CD8-positive, alpha-beta memory T cell (primary cell): Measurements from ENCODE around the gene DLGAP5. TPM values are rescaled to one million over a fixed set of nuclear protein-coding genes. Genes with fewer than 3 reads are reported as not detected.
A peak's percentile ranks its signal among the peaks of the same experiment; 100 is the strongest.

Experiments
- CTCF ChIA-PET: fragments of 350-600 bp; sonication (Branson Sonifier 250); formaldehyde crosslinking; loops from one replicate; lab custom pipeline; 2021; ENCODE audit warnings: antibody characterized with exemption; lab: Charles Lee
- POLR2A ChIA-PET: fragments of 350-600 bp; sonication (Branson Sonifier 250); formaldehyde crosslinking; loops from one replicate; lab custom pipeline; 2021; ENCODE audit warnings: antibody characterized with exemption; lab: Charles Lee
- DNase-seq, 5 donors: peaks; one replicate each; pipeline versions ENCODE4 v3.0.0 to v3.0.0-alpha.2; 2020 to 2022; ENCODE audit warnings: mixed read lengths in 1 of 5
- H3K27ac ChIP-seq: one replicate; pipeline ENCODE4 v1.7.0; 2013; ENCODE audit warnings: low read depth, mild to moderate bottlenecking, low read length, moderate library complexity
- H3K27me3 ChIP-seq: 2 replicates; pipeline ENCODE4 v1.7.0; 2013; ENCODE audit warnings: low read length, mild to moderate bottlenecking; ENCODE audit not compliant: insufficient read depth, poor library complexity, severe bottlenecking
- H3K36me3 ChIP-seq: 2 replicates; pipeline ENCODE4 v1.7.0; 2013; ENCODE audit warnings: mild to moderate bottlenecking, low read length, moderate library complexity; ENCODE audit not compliant: insufficient read depth
- H3K4me1 ChIP-seq: 2 replicates; pipeline ENCODE4 v1.7.0; 2013; ENCODE audit warnings: mild to moderate bottlenecking, low read length, moderate library complexity; ENCODE audit not compliant: insufficient read depth
- H3K4me3 ChIP-seq: 2 replicates; pipeline ENCODE4 v1.7.0; 2013; ENCODE audit warnings: mild to moderate bottlenecking, low read length
- H3K9me3 ChIP-seq: 2 replicates; pipeline ENCODE4 v1.7.0; 2013; ENCODE audit warnings: mild to moderate bottlenecking, low read length
- H3K27ac Mint-ChIP-seq, 8 donors: one replicate each; pipeline ENCODE4 v1.8.0; 2020 to 2021; ENCODE audit warnings: mixed read lengths in 8 of 8, mild to moderate bottlenecking in 6 of 8, inconsistent platforms in 3 of 8, moderate library complexity in 3 of 8
- H3K27me3 Mint-ChIP-seq, 2 donors: one replicate each; pipeline ENCODE4 v1.8.0; 2020 to 2021; ENCODE audit warnings: mixed read lengths in 2 of 2, mild to moderate bottlenecking in 1 of 2, moderate library complexity in 1 of 2
- H3K36me3 Mint-ChIP-seq, 3 donors: one replicate each; pipeline ENCODE4 v1.8.0; 2020 to 2021; ENCODE audit warnings: mixed read lengths in 3 of 3, inconsistent platforms in 1 of 3, mild to moderate bottlenecking in 1 of 3
- H3K4me1 Mint-ChIP-seq, 3 donors: one replicate each; pipeline ENCODE4 v1.8.0; 2020 to 2021; ENCODE audit warnings: mixed read lengths in 3 of 3, inconsistent platforms in 1 of 3, mild to moderate bottlenecking in 1 of 3
- H3K4me3 Mint-ChIP-seq, 7 donors: one replicate each; pipeline ENCODE4 v1.8.0; 2020 to 2021; ENCODE audit warnings: mixed read lengths in 7 of 7, mild to moderate bottlenecking in 6 of 7, moderate library complexity in 4 of 7, inconsistent platforms in 2 of 7
- H3K9me3 Mint-ChIP-seq, 5 donors: one replicate each; pipeline ENCODE4 v1.8.0; 2020 to 2022; ENCODE audit warnings: mixed read lengths in 5 of 5, mild to moderate bottlenecking in 3 of 5, moderate library complexity in 2 of 5, inconsistent platforms in 1 of 5
- polyA plus RNA-seq: library from polyadenylated mRNA; unstranded; fragments of 300-500 nt; fragmentation: Illumina TruSeq; gene quantifications from one replicate; pipeline ENCODE4 v1.2.3, GENCODE V29; 2021
- total RNA-seq, 2 experiments: library from RNA; stranded (reverse); gene quantifications; one replicate each; pipeline ENCODE4 v1.2.3, GENCODE V29; 2021

DLGAP5 gene
- total and polyA plus RNA-seq, 3 experiments from 2014 or later = 0.21 to 38.8 (median 36.0) TPM

GRCh38 chr14:55122440-55122986, 68.9 kb downstream of the DLGAP5 start:
- CTCF ChIA-PET = interaction anchor here (1.1 to 1.7 kb wide), 2 partner anchors 13 to 32 kb away, joined by 4 read pairs; no protein-coding TSS in a partner anchor
- H3K4me1 Mint-ChIP-seq = peaks cover 21 to 23% (median 22%) of the 10 kb centered on the region in 3 donors
- no peaks in the 10 kb centered on the region for H3K27me3 Mint-ChIP-seq
- no peaks in the 10 kb centered on the region for H3K36me3 Mint-ChIP-seq
- H3K4me3 Mint-ChIP-seq = no peak overlapping the region
- peaks cover 12% of the 10 kb centered on the region for H3K4me1 ChIP-seq
- H3K36me3 ChIP-seq = no peaks in the 10 kb centered on the region
- H3K9me3 Mint-ChIP-seq = no peaks in the 10 kb centered on the region
- no peak overlapping the region for H3K27ac ChIP-seq
- no peaks in the 10 kb centered on the region for H3K9me3 ChIP-seq
- no peaks in the 10 kb centered on the region for H3K27me3 ChIP-seq
- H3K4me3 ChIP-seq = no peak overlapping the region
- H3K27ac Mint-ChIP-seq = no peak overlapping the region
- POLR2A ChIA-PET = interaction anchor here (2.0 kb wide), 1 partner anchor 20 kb away, joined by 6 read pairs; no protein-coding TSS in a partner anchor
- DNase-seq = no peak

GRCh38 chr14:55121628-55122439, 69.6 kb downstream of the DLGAP5 start:
- no peaks in the 10 kb centered on the region for H3K36me3 ChIP-seq
- Mint-ChIP-seq H3K9me3 (no peaks in the 10 kb centered on the region), H3K4me3 (no peak overlapping the region), H3K36me3 (no peaks in the 10 kb centered on the region), H3K4me1 (peaks cover 21 to 23% (median 21%) of the 10 kb centered on the region in 3 donors), H3K27ac (no peak overlapping the region), H3K27me3 (no peaks in the 10 kb centered on the region)
- no peak overlapping the region for H3K4me3 ChIP-seq
- POLR2A ChIA-PET = no interaction called here
- DNase-seq = no peak
- no peaks in the 10 kb centered on the region for H3K9me3 ChIP-seq
- H3K27ac ChIP-seq = no peak overlapping the region
- CTCF ChIA-PET = interaction anchor here (1.1 to 1.7 kb wide), 2 partner anchors 12 to 32 kb away, joined by 4 read pairs; no protein-coding TSS in a partner anchor
- peaks cover 12% of the 10 kb centered on the region for H3K4me1 ChIP-seq
- no peaks in the 10 kb centered on the region for H3K27me3 ChIP-seq

DNA sequence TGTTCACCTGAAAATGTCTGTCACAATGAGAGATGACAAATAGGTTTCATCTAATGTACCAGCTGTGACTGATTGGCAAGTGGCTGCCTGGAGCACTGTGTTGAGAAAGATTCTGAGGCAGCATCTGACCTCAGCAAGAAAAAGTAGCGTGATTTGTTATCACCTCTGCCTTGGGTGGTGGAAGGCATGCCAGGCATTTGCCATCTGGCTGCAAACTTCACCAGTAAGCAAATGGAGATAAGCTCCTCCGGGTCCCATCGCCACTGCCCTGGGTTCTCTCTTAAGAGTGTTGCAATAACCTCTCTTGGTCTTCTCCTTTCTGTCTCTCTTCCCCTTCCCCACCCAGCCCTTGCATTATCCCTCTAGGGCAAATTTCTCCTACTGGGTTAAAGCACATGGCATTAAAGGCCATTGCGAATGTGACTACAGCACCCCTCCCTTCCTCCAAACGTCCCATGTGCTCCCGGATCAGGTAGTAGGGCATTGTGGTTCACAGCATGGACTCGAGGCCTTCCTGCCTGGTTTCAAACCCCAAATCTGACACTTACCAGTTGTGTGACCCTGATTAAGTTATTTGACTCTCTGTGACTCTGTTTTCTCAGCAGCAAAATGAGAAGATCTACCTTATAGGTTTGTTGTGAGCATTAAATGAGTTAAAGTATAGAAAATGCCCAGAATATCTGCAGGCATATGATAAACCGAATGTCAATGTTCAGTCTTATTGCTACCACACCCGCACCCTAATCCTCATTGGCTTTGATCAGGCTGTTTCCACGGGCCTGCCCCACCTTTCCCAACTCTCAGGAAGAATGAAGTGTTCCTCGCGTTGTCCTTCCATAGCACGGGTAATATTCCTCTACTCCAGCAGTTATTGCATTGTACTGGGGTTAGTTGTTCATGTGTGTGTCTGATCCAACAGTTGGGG, 70.6 kb downstream of the DLGAP5 start:
- Histone ChIP-seq H3K4me3 (no peak overlapping the region), H3K9me3 (no peaks in the 10 kb centered on the region), H3K27ac (no peak overlapping the region), H3K27me3 (no peaks in the 10 kb centered on the region), H3K4me1 (peaks cover 9% of the 10 kb centered on the region), H3K36me3 (no peaks in the 10 kb centered on the region)
- Mint-ChIP-seq H3K27ac (peak overlapping the region in 3 of 8 donors; percentile 17 to 76 (median 51)), H3K4me3 (no peak overlapping the region), H3K9me3 (no peaks in the 10 kb centered on the region), H3K36me3 (no peaks in the 10 kb centered on the region), H3K27me3 (no peaks in the 10 kb centered on the region), H3K4me1 (peaks cover 13 to 18% (median 15%) of the 10 kb centered on the region in 3 donors)
- CTCF ChIA-PET = interaction anchor here (0.6 to 1.7 kb wide), 3 partner anchors 11 to 232 kb away, joined by 3 to 4 read pairs (median 4); no protein-coding TSS in a partner anchor
- POLR2A ChIA-PET = no interaction called here
- no peak for DNase-seq

DNA sequence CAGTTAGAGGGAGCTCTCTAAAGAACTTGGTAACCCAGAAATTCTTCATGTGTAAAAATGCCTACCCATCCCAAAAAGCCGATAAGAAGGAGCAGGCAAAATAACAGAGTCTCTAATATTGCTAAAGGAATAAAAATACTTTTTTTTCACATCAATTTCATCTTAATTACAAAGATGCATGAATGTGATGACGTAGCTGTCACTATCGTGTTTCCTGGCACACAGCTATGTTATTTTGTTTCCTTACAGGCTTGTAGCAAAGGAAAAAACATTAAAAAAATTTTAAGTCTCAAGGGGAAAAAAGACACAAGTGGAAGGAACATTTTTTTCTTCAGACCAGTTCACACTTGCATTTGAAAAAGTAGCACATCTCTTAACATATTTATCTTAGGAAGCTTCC, 72.6 kb downstream of the DLGAP5 start:
- Histone ChIP-seq H3K4me1 (no peaks in the 10 kb centered on the region), H3K4me3 (no peak overlapping the region), H3K36me3 (no peaks in the 10 kb centered on the region), H3K27me3 (no peaks in the 10 kb centered on the region), H3K27ac (no peak overlapping the region), H3K9me3 (no peaks in the 10 kb centered on the region)
- no peak for DNase-seq
- no peak overlapping the region for H3K4me3 Mint-ChIP-seq
- ChIA-PET POLR2A (no interaction called here), CTCF (interaction anchor here (1.3 kb wide), 1 partner anchor 42 kb away, joined by 3 read pairs; no protein-coding TSS in a partner anchor)
- H3K9me3 Mint-ChIP-seq = no peaks in the 10 kb centered on the region
- H3K36me3 Mint-ChIP-seq = no peaks in the 10 kb centered on the region
- no peak overlapping the region for H3K27ac Mint-ChIP-seq
- H3K27me3 Mint-ChIP-seq = no peaks in the 10 kb centered on the region
- peaks cover 0 to 5% (median 4%) of the 10 kb centered on the region in 3 donors for H3K4me1 Mint-ChIP-seq

- POLR2A ChIA-PET = no interaction called here
- H3K27ac ChIP-seq = no peak overlapping the region
- no peaks in the 10 kb centered on the region for H3K4me1 ChIP-seq
- Mint-ChIP-seq H3K4me1 (peaks cover 0 to 5% (median 4%) of the 10 kb centered on the region in 3 donors), H3K36me3 (no peaks in the 10 kb centered on the region), H3K27ac (no peak overlapping the region), H3K27me3 (peaks cover 0 to 2% of the 10 kb centered on the region in 2 donors), H3K9me3 (no peaks in the 10 kb centered on the region), H3K4me3 (no peak overlapping the region)
- H3K36me3 ChIP-seq = no peaks in the 10 kb centered on the region
- no peaks in the 10 kb centered on the region for H3K9me3 ChIP-seq
- H3K4me3 ChIP-seq = no peak overlapping the region
- no peak for DNase-seq
- CTCF ChIA-PET = interaction anchor here (1.3 kb wide), 1 partner anchor 43 kb away, joined by 3 read pairs; no protein-coding TSS in a partner anchor
- H3K27me3 ChIP-seq = no peaks in the 10 kb centered on the region
Measured at GRCh38 chr14:55117803-55118441, 73.5 kb downstream of the DLGAP5 start.

DNA sequence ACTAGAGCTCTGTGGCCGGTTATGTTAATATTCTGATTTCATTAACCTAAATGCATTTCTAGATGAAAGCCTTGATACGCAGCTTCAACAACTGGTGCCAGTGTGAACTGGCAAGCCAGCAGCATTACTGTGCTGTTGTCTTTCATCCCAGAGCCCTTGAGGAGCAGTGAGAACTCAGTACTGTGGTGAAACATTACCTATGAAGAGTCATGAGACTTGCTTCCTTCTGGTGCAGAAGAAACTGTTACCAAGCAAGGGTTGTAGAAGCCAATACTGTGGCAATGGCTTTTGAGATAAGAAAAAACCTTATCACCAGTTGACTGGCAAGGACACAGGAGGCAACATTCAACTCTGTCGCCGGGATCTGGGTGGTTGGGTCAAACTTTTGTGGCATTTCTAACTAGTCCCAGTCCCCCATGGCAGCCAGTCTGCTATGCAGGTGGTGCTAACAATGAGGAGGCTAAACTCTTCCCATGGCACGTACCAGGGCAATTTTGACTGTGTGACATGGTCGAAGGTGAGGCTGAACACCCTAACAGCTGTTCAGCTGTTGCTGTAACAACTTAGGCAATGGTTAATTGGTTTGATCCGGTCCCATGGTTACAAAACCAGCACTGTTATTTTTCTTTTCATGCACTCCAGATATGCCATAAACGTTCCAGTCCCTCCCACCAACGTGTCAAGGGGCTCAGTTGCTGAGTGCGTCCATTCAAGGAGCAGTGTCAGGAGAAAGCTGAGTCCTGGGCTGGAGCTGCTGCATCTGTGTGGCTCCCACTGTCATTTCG, 74.9 kb downstream of the DLGAP5 start:
- POLR2A ChIA-PET = no interaction called here
- Mint-ChIP-seq H3K4me3 (no peak overlapping the region), H3K9me3 (no peaks in the 10 kb centered on the region), H3K4me1 (peaks cover 0 to 5% (median 4%) of the 10 kb centered on the region in 3 donors), H3K36me3 (no peaks in the 10 kb centered on the region), H3K27ac (peak overlapping the region in 1 of 8 donors; percentile 38), H3K27me3 (peaks cover 0 to 2% of the 10 kb centered on the region in 2 donors)
- H3K4me3 ChIP-seq = no peak overlapping the region
- DNase-seq = no peak
- H3K27ac ChIP-seq = no peak overlapping the region
- CTCF ChIA-PET = interaction anchor here (1.2 kb wide), 1 partner anchor 15 kb away, joined by 3 read pairs; no protein-coding TSS in a partner anchor
- no peaks in the 10 kb centered on the region for H3K36me3 ChIP-seq
- no peaks in the 10 kb centered on the region for H3K27me3 ChIP-seq
- no peaks in the 10 kb centered on the region for H3K9me3 ChIP-seq
- H3K4me1 ChIP-seq = no peaks in the 10 kb centered on the region

GRCh38 chr14:55115861-55116245, 75.5 kb downstream of the DLGAP5 start:
- Histone ChIP-seq H3K27me3 (no peaks in the 10 kb centered on the region), H3K27ac (no peak overlapping the region), H3K9me3 (no peaks in the 10 kb centered on the region), H3K36me3 (no peaks in the 10 kb centered on the region), H3K4me1 (no peaks in the 10 kb centered on the region), H3K4me3 (no peak overlapping the region)
- no peak for DNase-seq
- H3K9me3 Mint-ChIP-seq = no peaks in the 10 kb centered on the region
- no peaks in the 10 kb centered on the region for H3K36me3 Mint-ChIP-seq
- H3K4me3 Mint-ChIP-seq = no peak overlapping the region
- ChIA-PET POLR2A (no interaction called here), CTCF (no interaction called here)
- peaks cover 0 to 2% of the 10 kb centered on the region in 2 donors for H3K27me3 Mint-ChIP-seq
- peaks cover 0 to 4% (median under 1%) of the 10 kb centered on the region in 3 donors for H3K4me1 Mint-ChIP-seq
- no peak overlapping the region for H3K27ac Mint-ChIP-seq
